K562 (cell line): Measurements from ENCODE around the gene HS3ST1. TPM values are rescaled to one million over a fixed set of nuclear protein-coding genes. Genes with fewer than 3 reads are reported as not detected.

ENCODE experiments used
- CCNT2 ChIP-seq: IDR thresholded peaks from 2 replicates; pipeline ENCODE4 v1.6.1; 2011; ENCODE audit warnings: borderline replicate concordance, low read depth, mild to moderate bottlenecking, moderate library complexity, mixed read lengths, low read length; ENCODE audit not compliant: insufficient read length; ENCODE audit errors: extremely low read depth
- U2AF1 ChIP-seq: fragments of 200-400 bp; formaldehyde crosslinking; optimal IDR thresholded peaks from 2 replicates; pipeline ENCODE3; 2017; ENCODE audit warnings: mild to moderate bottlenecking, low read depth, low read length, moderate library complexity
- ZNF318 ChIP-seq, 2 experiments: fragments of 450-650 bp; IDR thresholded peaks; 2 replicates each; pipeline ENCODE4 v1.6.1; 2016; ENCODE audit warnings: mild to moderate bottlenecking in 2 of 2, borderline replicate concordance in 1 of 2, low read depth in 1 of 2, moderate library complexity in 1 of 2
- polyA plus RNA-seq, 8 experiments: library from polyadenylated mRNA; depleted of rRNA in 4 of 8; stranded (reverse) in 5 of 8; unstranded in 3 of 8; fragments of >200 nt; fragmentation: Nextera tagmentation in 2 of 8; fragmentation: Illumina TruSeq in 1 of 8; extraction: Ambion mirVana in 2 of 8; extraction: Trizol in 1 of 8; gene quantifications; 2 replicates each; pipeline versions ENCODE4 v1.2.1 to v1.2.3, GENCODE V29; 2011 to 2014; ENCODE audit warnings: inconsistent platforms in 1 of 8, missing spikeins in 1 of 8
- total RNA-seq, 7 experiments: library from RNA; depleted of rRNA in 6 of 7; stranded (reverse); fragments of >200 nt in 6 of 7; fragmentation: Illumina TruSeq in 2 of 7; extraction: Trizol in 2 of 7; gene quantifications; 2 replicates each; pipeline versions ENCODE4 v1.2.1 to v1.2.3, GENCODE V29; 2011 to 2021; ENCODE audit warnings: low replicate concordance in 1 of 7

Gene HS3ST1
- total and polyA plus RNA-seq, 9 of the 15 experiments (the other 6 are each of a cell fraction or from before 2014, with no cell fraction given): 0.02 TPM; not detected in 8

- TF ChIP-seq ZNF318 (IDR thresholded peaks at IDR 0.05; ENCODE audit: borderline replicate concordance in 1 of 2, low read depth in 1 of 2): no peak
- TF ChIP-seq CCNT2: no peak
- TF ChIP-seq U2AF1: no peak
Measured at GRCh38 chr4:11436084-11436483, 7.4 kb upstream of the HS3ST1 start (continued).
